PFSK-1 (cell line): ENCODE measurements around the gene GOT2.

ENCODE experiments used
- FOXP2 ChIP-seq: optimal IDR thresholded peaks from 2 replicates; pipeline ENCODE3; 2011; ENCODE audit warnings: borderline replicate concordance, control low read depth, inconsistent platforms; ENCODE audit not compliant: insufficient read depth; ENCODE audit errors: extremely low read length, extremely low read depth
- POLR2AphosphoS5 ChIP-seq: IDR thresholded peaks from 2 replicates; pipeline ENCODE4 v1.6.1; 2012; ENCODE audit warnings: low read depth, mild to moderate bottlenecking, control low read depth, low read length, moderate library complexity
- SIN3A ChIP-seq: IDR thresholded peaks from 2 replicates; pipeline ENCODE4 v1.6.1; 2012; ENCODE audit warnings: mild to moderate bottlenecking, low read length, moderate library complexity, borderline replicate concordance; ENCODE audit not compliant: insufficient read depth
- TAF1 ChIP-seq: IDR thresholded peaks from 2 replicates; pipeline ENCODE4 v1.6.1; 2012; ENCODE audit warnings: low read length, control low read depth, borderline replicate concordance; ENCODE audit not compliant: insufficient read depth
- TF ChIP-seq, protein P1 (sequence below), 2 experiments: IDR thresholded peaks; 2 replicates each; pipeline versions ENCODE4 v1.6.1 to v1.8.0; 2011 to 2012; ENCODE audit warnings: low read depth in 2 of 2, low read length in 2 of 2, control low read depth in 1 of 2, inconsistent platforms in 1 of 2, mild to moderate bottlenecking in 1 of 2, moderate library complexity in 1 of 2; ENCODE audit not compliant: insufficient read depth in 1 of 2

The GOT2 gene

DNA sequence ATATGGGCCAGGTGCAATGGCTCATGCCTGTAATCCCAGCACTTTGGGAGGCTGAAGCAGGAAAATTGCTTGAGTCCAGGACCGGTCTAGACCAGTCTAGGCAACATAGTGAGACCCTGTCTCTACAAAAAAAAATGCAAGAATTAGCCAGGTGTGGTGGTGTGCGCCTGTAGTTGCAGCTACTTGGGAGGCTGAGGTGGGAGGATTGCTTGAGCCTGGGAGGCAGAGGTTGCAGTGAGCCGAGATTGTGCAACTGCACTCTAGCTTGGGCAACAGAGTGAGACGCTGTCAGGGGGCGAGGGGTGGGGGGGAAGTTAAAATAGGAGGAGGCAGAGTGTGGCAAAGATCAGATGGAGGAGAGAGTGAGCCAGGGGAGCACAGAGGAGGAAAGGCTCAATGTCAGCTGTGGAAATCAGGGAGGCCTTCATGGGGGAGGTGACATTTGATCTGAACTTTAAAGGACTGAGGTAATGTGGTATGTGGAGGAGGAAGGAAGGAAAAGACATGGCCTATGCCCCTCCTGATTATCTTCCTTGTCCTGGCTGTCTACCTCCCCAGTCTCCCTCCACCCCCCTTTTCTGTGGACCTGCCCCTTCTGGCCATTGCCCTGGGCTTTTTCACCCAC lies 4.7 kb upstream of the GOT2 start:
- no peak for TF ChIP-seq SIN3A

DNA sequence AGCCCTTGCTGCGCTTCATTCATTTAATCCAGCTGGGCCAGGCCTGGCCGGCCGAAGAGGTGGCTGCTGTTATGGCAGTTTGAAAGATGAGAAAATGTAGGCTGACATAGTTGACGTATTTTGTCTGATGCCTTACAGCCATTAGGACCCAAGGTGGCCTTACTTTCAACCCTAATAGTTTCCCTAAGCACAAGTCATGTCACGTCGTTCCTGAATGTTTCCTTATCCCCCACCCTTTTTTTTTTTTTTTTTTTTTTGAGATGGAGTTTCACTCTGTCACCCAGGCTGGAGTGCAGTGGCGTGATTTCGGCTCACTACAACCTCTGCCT lies 307 bp upstream of the GOT2 start:
- no peak for TF ChIP-seq POLR2AphosphoS5
- no peak for TF ChIP-seq FOXP2
- TF ChIP-seq TAF1, result no peak
- no peak for TF ChIP-seq SIN3A
- TF ChIP-seq, protein P1, sequence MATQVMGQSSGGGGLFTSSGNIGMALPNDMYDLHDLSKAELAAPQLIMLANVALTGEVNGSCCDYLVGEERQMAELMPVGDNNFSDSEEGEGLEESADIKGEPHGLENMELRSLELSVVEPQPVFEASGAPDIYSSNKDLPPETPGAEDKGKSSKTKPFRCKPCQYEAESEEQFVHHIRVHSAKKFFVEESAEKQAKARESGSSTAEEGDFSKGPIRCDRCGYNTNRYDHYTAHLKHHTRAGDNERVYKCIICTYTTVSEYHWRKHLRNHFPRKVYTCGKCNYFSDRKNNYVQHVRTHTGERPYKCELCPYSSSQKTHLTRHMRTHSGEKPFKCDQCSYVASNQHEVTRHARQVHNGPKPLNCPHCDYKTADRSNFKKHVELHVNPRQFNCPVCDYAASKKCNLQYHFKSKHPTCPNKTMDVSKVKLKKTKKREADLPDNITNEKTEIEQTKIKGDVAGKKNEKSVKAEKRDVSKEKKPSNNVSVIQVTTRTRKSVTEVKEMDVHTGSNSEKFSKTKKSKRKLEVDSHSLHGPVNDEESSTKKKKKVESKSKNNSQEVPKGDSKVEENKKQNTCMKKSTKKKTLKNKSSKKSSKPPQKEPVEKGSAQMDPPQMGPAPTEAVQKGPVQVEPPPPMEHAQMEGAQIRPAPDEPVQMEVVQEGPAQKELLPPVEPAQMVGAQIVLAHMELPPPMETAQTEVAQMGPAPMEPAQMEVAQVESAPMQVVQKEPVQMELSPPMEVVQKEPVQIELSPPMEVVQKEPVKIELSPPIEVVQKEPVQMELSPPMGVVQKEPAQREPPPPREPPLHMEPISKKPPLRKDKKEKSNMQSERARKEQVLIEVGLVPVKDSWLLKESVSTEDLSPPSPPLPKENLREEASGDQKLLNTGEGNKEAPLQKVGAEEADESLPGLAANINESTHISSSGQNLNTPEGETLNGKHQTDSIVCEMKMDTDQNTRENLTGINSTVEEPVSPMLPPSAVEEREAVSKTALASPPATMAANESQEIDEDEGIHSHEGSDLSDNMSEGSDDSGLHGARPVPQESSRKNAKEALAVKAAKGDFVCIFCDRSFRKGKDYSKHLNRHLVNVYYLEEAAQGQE (IDR thresholded peaks at IDR 0.05; ENCODE audit: insufficient read depth in 1 of 2, low read depth in 2 of 2, low read length in 2 of 2), result no peak

DNA sequence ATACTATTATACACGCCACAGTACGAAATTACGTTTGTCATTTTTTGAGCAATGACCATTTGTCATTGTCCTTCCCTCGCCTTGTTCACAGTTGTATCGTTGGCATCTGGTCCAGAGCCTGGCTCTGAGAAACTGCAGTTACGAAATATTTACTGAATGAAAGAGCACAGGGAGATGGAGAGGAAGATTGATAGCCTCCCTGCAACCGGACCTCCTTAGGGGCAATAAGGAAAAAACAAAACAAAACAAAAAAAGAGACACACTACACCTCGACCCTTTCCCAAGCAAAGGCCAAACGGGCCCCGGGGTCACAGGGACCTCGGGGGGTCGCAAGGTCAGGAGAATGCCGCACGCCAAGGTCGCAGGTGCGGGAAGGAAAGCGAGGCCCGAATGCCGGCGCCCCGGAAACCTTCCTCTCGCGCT lies 857 bp downstream of the GOT2 start:
- TF ChIP-seq SIN3A, result no peak
- TF ChIP-seq TAF1, result no peak
- TF ChIP-seq FOXP2, result no peak
- TF ChIP-seq POLR2AphosphoS5, result no peak
- TF ChIP-seq, protein P1 (IDR thresholded peaks at IDR 0.05; ENCODE audit: insufficient read depth in 1 of 2, low read depth in 2 of 2, low read length in 2 of 2), result no peak

DNA sequence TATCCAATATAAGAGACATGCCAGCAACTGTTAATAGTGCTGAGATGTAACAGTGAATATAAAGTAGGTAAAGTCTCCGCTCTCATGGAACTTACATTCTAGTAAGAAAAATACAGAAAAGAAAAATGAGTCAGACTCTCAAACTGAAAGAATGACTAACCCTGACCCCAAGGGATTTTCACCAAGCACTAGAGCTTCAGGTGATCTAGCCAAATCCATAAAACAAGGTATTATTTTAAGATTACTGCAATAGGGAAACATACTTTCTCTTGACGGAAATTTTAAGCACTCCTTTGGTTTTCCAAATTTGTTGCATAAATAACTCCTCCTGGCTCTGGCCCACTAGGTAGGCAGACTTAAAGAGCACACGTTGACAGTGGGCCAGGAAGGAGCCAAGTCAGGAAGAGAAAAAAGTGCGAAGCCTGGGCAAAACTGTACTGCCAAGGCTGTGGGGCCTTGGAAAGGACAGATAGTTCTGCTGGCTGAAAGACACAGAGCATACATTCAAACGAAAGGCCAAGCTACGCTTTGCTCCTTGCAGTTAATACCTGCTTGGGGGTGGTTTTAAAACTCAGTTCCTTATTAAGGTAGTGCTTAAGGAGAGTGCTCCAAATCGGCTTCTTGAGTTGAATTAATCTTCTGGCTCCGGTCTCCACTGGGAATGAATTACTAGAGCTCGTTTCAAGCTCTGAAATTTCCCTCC lies 1.4 kb downstream of the GOT2 start:
- no peak for TF ChIP-seq FOXP2
- TF ChIP-seq TAF1, result no peak
- TF ChIP-seq SIN3A, result no peak
- no peak for TF ChIP-seq POLR2AphosphoS5

DNA sequence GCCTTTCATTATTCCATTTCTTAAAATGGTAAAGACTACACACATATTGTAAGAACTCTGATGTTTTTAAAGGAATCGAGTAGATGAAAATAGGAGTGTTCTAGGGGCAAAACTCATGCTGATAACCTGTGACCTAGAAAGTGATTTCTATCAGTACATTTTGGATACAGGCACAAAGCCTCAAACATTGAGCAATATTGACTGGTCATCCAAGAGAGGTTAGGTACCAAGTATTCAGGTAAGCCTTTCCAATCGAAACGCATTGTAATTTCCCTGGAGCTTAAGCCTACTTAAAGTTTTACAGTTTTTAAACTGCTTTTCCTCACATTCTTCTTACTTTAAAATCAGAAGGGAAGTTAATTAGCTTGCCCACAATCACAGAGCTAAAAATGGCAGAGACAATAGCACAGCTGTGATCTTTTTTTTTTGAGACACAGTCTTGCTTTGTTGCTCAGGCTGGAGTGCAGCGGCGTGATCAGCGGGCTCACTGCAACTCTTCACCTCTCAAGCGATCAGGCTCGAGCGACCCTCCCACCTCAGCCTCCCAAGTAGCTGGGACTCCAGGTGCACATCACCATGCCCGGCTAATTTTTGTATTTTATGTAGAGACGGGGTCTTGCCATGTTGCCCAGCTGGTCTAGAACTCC lies 3.3 kb downstream of the GOT2 start:
- TF ChIP-seq, protein P1 (IDR thresholded peaks at IDR 0.05; ENCODE audit: insufficient read depth in 1 of 2, low read depth in 2 of 2, low read length in 2 of 2), result no peak
- no peak for TF ChIP-seq POLR2AphosphoS5
- no peak for TF ChIP-seq SIN3A
- no peak for TF ChIP-seq TAF1
- no peak for TF ChIP-seq FOXP2
